AG09319 (cell line): ENCODE results near the gene OR52D1.

Source experiments
- DNase-seq: peaks from one replicate; pipeline ENCODE4 v3.0.0-alpha.2; 2010; ENCODE audit warnings: low read depth; ENCODE audit errors: extremely low read depth
- CTCF ChIP-seq: IDR thresholded peaks from 2 replicates; pipeline ENCODE4 v1.5.1; 2011; ENCODE audit warnings: low read depth, mild to moderate bottlenecking, inconsistent platforms, low read length, moderate library complexity

Gene OR52D1

GRCh38 chr11:5514841-5515240 lies 26.4 kb downstream of the OR52D1 start:
- no peak for DNase-seq
- no peak for TF ChIP-seq CTCF

- no peak for TF ChIP-seq CTCF
- no peak for DNase-seq
Observed at GRCh38 chr11:5516599-5516998, 28.1 kb downstream of the OR52D1 start, which contains the start of gene UBQLNL. Gene UBQLNL, minus strand, starts transcription at chr11:5516699. Its CDS starts 258 bp downstream, at chr11:5516441.

- no peak for TF ChIP-seq CTCF
- DNase-seq: no peak
Observed at GRCh38 chr11:5521540-5521939, 33.1 kb downstream of the OR52D1 start.

GRCh38 chr11:5522308-5522707 lies 33.8 kb downstream of the OR52D1 start:
- no peak for TF ChIP-seq CTCF

GRCh38 chr11:5524756-5525155 lies 36.3 kb downstream of the OR52D1 start:
- DNase-seq: no peak
- no peak for TF ChIP-seq CTCF

More at GRCh38 chr11:5522308-5522707, 33.8 kb downstream of the OR52D1 start:
- no peak for DNase-seq

- no peak for TF ChIP-seq CTCF
- no peak for DNase-seq
Observed at GRCh38 chr11:5527716-5528115, 39.2 kb downstream of the OR52D1 start.

- no peak for DNase-seq
- TF ChIP-seq CTCF: no peak
Observed at GRCh38 chr11:5528495-5528894, 40.0 kb downstream of the OR52D1 start.
